ENCODE data around the gene ERI2.

The ERI2 gene

DNA sequence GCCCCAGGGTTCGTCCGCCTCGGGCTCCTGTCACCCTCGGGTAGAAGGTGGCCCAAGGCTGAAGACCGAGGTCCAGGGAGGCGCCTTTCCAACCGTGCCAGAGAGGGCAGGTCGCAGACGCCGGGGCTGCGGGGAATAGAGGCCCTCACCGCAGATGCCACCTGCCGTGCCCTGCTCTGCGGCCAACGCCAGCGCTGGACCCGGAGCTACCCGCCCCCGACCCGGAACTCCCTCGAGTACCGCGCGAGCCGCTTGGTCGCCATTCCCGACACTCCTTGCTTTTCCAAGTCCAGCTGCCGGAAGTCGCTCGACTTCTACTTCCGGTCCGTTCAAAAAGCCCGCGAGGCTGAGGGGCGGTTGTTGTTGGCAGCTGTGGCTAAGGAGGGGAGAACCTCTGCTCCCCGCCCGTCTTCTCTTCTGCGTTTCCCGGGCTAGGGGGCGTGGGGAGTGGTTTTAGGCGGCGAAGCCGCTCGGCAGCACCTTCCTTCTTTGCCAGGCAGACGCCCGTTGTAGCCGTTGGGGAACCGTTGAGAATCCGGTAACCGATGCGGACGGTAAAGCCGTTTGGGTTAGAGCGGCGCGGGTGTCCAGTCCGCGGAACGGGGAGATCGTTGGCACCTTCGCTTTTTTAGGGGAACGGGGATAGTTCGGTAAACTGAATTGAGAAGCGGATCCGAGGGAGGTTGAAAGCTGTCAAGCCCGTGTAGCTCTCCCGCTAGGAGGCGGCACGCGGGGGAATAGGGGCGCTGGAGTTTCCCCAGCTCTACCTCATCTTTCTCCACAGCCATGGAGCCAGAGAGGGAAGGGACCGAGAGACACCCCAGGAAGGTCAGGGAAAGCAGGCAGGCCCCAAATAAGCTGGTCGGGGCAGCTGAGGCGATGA lies at the start of gene ERI2, which contains the start of gene REXO5:
Gene ERI2, minus strand, starts transcription at position 305 of the 883 bp plus-strand sequence. Its CDS starts 42 bp downstream, at position 263.
Gene REXO5, plus strand, starts transcription at position 360 of the 883 bp plus-strand sequence. Its CDS starts 427 bp downstream, at position 787.
- peak; percentile 71 to 78 for DNase-seq

DNA sequence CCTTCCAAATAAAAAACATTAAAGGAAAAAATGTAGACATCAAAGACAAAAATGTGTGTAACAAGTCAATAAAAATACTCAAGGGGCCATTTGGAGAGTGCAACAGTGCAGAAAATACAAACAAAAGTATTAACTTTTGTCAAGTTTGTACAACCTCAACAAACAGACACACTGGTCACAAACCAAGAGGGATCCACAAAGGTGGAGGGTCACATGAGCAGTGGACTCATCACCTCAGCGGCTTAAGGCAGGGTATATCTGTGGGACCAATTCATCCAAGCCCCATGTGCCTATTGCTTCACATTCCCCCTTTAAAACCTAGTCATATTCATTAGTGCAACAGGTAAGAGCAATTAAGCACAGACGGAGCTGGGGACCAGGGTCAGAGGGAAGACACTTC lies 48.7 kb upstream of the ERI2 start:
- DNase-seq: no peak

- DNase-seq: no peak
Observed at GRCh38 chr16:20853981-20854620, 47.8 kb upstream of the ERI2 start.

GRCh38 chr16:20853143-20853542 lies 46.9 kb upstream of the ERI2 start:
- no peak for DNase-seq

- DNase-seq: no peak
Observed at GRCh38 chr16:20851601-20852000, 45.3 kb upstream of the ERI2 start.

- no peak for DNase-seq
Observed at GRCh38 chr16:20850981-20851380, 44.7 kb upstream of the ERI2 start.

GRCh38 chr16:20849589-20850390 lies 43.5 kb upstream of the ERI2 start:
- DNase-seq: peak; percentile 21 to 54

- no peak for DNase-seq
Observed at GRCh38 chr16:20847550-20847949, 41.3 kb upstream of the ERI2 start.

GRCh38 chr16:20846551-20846950 lies 40.3 kb upstream of the ERI2 start:
- no peak for DNase-seq

DNA sequence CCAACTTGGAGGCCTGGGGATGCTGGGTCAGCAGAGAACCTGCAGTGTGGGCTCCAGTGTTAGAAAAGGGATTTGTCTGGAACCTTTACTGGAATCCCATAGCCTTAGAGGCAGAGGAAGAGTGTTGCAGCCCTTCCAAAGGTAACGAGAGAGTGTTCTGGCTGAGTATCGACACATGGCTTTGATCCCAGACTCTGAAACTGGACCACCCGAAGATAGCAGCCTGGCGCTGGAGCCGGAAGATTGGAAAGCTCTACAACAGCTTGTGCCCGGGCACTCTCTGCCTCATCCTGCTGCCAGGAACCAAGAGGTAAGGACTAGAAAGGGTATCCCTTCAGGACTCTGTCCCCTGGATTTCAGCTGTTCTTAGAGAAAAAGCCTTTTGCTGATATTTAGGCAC lies 39.8 kb upstream of the ERI2 start:
- no peak for DNase-seq

DNA sequence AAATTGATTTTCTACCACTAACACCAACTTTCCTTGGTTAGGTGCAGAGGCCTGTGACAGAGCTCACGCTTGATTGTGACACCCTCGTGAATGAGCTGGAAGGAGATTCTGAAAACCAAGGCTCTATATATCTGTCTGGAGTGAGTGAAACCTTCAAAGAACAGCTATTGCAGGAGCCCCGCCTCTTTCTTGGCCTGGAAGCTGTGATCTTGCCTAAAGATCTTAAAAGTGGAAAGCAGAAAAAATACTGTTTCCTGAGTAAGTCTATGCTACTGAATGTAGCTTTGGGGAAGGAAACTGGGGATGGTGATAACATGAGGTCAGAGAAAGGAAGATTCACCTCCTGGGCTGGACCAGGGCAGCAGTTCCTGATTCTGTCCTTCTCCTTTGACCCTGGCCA lies 38.3 kb upstream of the ERI2 start:
- DNase-seq: peak in 1 of 2 donors; percentile 65

DNA sequence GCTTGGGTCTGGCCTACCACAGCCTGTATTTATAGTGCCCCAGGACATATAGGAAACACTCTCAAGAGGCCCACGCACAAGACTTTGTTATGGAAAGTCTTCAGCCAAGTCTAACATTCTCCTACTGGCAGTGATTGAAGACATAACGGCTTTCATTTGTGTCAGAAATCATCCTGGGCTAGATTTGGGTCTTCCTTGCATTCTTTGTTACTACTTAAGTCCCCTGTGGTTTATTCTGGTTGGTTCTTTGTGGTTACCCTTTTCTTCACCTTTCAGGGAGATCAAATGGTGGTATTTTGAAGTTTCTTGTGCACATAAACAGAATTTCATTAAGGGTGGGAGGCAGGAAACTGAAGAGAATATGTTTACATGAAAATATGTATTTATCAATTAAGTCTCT lies 37.8 kb upstream of the ERI2 start:
- DNase-seq: no peak

DNA sequence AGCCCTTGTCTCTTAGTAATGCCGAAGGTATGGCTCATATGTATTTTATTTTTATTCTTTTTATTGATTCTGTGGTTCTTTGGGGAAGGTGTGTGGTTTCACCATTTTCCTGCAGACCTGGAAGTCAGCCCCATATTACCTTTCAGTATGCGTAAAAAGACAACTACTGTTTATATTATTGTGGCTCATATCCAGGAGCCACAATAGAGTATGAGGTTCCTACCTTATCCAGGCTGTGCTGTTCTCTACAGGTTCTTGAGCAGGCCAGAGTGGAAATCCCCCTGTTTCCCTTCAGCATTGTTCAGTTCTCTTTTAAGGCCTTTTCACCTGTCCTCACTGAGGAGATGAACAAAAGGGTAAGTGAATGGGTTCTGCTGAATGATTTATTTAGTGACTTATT lies 33.2 kb upstream of the ERI2 start:
- no peak for DNase-seq

DNA sequence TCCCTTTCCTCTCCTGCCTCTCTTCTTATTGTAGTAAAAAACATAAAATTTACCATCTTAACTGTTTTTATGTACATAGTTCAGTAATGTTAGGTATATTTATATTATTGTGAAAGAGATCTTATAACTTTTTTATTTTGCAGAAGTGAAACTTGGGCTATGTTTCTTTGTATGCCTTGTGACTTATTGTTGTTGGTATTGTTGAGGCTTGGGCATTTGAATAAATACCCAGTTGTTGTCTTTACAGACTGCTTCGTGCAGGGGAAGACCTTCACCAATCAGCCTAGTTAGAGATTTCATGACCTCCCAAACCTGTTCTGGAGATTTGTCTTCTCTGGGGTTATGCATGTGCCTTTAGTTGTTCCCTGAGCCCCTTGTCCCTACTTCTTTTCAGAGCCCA lies 32.0 kb upstream of the ERI2 start:
- no peak for DNase-seq

DNA sequence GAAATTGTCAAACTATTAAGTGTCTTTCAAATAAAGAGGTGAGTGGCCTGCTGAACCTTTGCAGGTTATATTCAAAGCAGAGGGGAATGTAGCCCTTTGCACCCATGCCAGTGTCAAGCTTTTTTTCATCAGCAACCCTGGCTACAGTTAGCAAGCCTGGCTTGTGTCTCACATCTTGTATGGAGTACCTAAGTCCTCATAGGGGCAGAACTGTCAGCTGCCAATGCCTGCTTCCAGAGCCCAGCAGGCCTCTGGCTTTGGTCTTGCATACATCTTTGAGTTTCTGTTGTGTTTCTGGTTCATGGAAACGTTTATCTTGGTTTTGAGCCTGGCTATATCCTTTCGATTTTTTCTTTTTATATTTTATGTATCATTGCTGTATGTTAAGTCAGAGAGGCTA lies 26.8 kb upstream of the ERI2 start:
- no peak for DNase-seq

- no peak for DNase-seq
Observed at GRCh38 chr16:20830372-20830771, 24.1 kb upstream of the ERI2 start.

DNA sequence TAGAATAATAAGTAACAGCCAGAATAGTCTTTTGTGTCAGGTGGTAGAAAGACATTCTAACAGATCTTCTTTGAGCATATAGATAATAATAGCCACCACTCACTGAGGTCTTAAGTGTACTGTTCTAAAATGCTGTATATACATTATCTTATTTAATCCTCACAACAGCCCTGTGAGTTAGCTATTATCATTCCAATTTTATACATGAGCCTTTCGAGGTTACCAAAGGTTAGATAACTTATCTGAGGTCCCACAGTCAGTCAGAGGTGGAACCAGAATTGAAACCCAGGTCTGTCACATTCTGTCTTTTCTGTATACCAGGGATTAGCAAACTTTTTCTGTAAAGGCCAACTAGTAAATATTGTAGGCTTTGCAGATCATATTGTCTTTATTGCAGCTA lies 23.3 kb upstream of the ERI2 start:
- DNase-seq: no peak

GRCh38 chr16:20826039-20826566 lies 19.8 kb upstream of the ERI2 start:
- DNase-seq: no peak

- peak in 1 of 2 donors; percentile 27 for DNase-seq
Observed at GRCh38 chr16:20822521-20823325, 16.5 kb upstream of the ERI2 start.

- DNase-seq: no peak
Observed at GRCh38 chr16:20821682-20822081, 15.4 kb upstream of the ERI2 start.

DNA sequence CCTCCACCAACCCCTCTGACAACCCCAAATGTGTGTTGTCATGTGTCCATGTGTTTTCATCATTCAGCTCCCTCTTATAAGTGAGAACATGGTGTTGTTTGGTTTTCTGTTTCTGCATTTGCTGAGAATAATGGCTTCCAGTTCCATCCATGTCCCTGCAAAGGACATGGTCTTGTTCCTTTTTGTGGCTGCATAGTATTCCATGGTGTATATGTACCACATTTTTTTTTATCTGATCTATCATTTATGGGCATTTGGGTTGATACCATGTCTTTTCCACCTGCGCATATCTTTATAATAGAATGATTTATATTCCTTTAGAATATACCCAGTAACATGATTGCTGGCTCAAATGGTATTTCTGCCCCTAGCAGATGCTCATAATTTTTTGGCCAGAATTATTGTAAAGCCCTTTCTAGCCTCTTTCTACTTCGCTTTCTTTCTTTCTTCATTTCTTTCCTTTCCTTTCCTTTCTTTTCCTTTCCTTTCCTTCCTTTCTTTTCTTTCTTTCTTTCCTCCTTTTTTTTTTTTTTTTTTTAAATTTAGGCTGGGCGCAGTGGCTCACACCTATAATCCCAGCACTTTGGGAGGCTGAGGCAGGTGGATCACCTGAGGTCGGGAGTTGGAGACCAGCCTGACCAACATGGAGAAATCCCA lies 12.8 kb upstream of the ERI2 start:
- DNase-seq: no peak

DNA sequence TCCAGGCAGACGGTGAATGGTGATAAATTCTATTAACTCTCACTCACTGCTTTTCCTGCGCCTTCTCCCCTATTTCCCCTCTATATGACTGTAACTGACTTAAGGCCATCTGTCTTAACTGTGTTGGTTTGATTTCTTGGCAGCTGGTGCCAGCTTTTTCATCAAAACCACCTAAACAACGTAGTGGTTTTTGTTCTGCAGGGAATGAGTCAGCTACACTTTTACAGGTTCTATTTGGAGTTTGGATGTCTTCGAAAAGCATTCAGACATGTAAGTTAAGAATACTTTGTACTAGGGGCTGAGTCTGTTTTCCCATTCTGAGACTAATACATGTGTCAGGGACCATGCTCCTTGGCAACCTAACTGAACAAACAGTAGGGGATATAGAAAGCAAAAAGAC lies 8.5 kb upstream of the ERI2 start:
- DNase-seq: peak in 1 of 2 donors; percentile 85
